ENCODE results near the gene MPC1L. TPM values are rescaled to one million over a fixed set of nuclear protein-coding genes. Genes with fewer than 3 reads are reported as not detected.

The MPC1L gene
- total and polyA plus RNA-seq, 2 of the 4 experiments (the other 2 are of a cell fraction): not detected

DNA sequence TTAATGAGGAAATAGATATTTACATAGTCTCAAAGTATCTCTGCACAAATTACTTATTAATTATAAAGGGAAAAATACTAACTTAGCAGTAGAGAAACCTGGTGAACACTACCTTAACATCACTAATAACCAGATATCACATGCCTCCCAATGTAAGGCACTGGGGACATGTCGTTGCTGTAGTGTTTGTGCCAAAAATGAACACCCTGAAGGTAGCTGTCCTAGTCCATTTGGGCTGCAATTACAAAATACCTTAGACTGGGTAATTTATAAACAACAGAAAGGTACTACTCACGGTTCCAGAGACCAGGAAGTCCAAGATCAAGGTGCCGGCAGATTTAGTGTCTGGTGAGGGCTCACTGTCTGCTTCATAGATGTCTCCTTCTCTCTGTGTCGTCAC lies 10.7 kb upstream of the MPC1L start:
- Histone ChIP-seq H4K5ac (ENCODE audit: low read depth, low read length) (no peak overlapping the region), H2AFZ (replicated peaks; ENCODE audit: low read length, poor library complexity) (no peak overlapping the region), H3K18ac (ENCODE audit: low read depth, low read length) (no peak overlapping the region), H2BK20ac (ENCODE audit: low read depth, low read length) (no peak overlapping the region), H3K9ac (ENCODE audit: low read depth, low read length) (no peak overlapping the region), H2BK120ac (ENCODE audit: low read depth, low read length) (no peak overlapping the region), H3K27me3 (ENCODE audit: control insufficient read depth, insufficient read depth, low read length) (peaks cover 2% of the 10 kb centered on the region; the same call in 1 of the 2 replicates), H3K56ac (ENCODE audit: extremely low read depth, insufficient read depth, low read length) (no peak overlapping the region), H3K36me3 (ENCODE audit: control insufficient read depth, insufficient read depth, low read length) (no peaks in the 10 kb centered on the region), H2AK5ac (ENCODE audit: low read depth, low read length) (no peak overlapping the region), H3K27ac (ENCODE audit: insufficient read depth, low read length) (no peak overlapping the region), H4K20me1 (ENCODE audit: insufficient read depth, low read length) (no peaks in the 10 kb centered on the region), H3K79me1 (ENCODE audit: low read depth in 1 of 2, low read length in 2 of 2) (no peaks in the 10 kb centered on the region), H2AK9ac (replicated peaks; ENCODE audit: low read depth, low read length, poor library complexity) (no peak overlapping the region), H2BK15ac (ENCODE audit: low read depth, low read length) (no peak overlapping the region), H3K4me1 (ENCODE audit: control insufficient read depth, insufficient read depth, low read length) (no peaks in the 10 kb centered on the region), H3K4me3 (ENCODE audit: insufficient read depth, low read depth, low read length) (no peak overlapping the region), H3K23ac (ENCODE audit: low read depth, low read length) (no peak overlapping the region), H3K9me3 (ENCODE audit: control insufficient read depth, insufficient read depth, low read length) (no peaks in the 10 kb centered on the region), H2BK5ac (ENCODE audit: low read depth, low read length, poor library complexity, severe bottlenecking) (no peak overlapping the region), H3K14ac (replicated peaks; ENCODE audit: low read depth, low read length) (no peak overlapping the region), H3K9me1 (ENCODE audit: insufficient read depth, low read length) (no peaks in the 10 kb centered on the region), H4K8ac (ENCODE audit: low read depth in 2 of 2, low read length in 2 of 2) (no peak overlapping the region), H4K91ac (ENCODE audit: insufficient read depth, low read depth, low read length) (no peak overlapping the region), H3K4ac (ENCODE audit: low read depth, low read length) (no peak overlapping the region), H3K4me2 (ENCODE audit: low read depth, low read length) (no peak overlapping the region)
- in situ Hi-C loops (cut with MboI; ENCODE audit: low sequenced_read_pairs): no loop called here
- TF ChIP-seq RAD21 (IDR thresholded peaks at IDR 0.05; ENCODE audit: low read length) (no peak), CHD1 (IDR thresholded peaks at IDR 0.05; ENCODE audit: low read depth, low read length) (no peak), MAFK (IDR thresholded peaks at IDR 0.05; ENCODE audit: low read depth, low read length) (no peak), BHLHE40 (IDR thresholded peaks at IDR 0.05; ENCODE audit: low read depth, low read length) (no peak), RFX5 (IDR thresholded peaks at IDR 0.05; ENCODE audit: low read depth, low read length) (no peak), NFE2L2 (IDR thresholded peaks at IDR 0.05; ENCODE audit: low read depth, low read length) (no peak), POLR2A (IDR thresholded peaks at IDR 0.05; ENCODE audit: low read depth, low read length) (no peak), MAZ (IDR thresholded peaks at IDR 0.05; ENCODE audit: borderline replicate concordance, low read depth, low read length) (no peak), CEBPB (IDR thresholded peaks at IDR 0.05; ENCODE audit: low read depth, low read length) (no peak), FOS (IDR thresholded peaks at IDR 0.05; ENCODE audit: low read depth, low read length) (no peak), RCOR1 (IDR thresholded peaks at IDR 0.05; ENCODE audit: insufficient replicate concordance, low read length) (no peak), MXI1 (IDR thresholded peaks at IDR 0.05; ENCODE audit: borderline replicate concordance, low read depth, low read length) (no peak), SMC3 (IDR thresholded peaks at IDR 0.05; ENCODE audit: low read depth, low read length) (no peak)
- TF ChIP-seq, protein P1, sequence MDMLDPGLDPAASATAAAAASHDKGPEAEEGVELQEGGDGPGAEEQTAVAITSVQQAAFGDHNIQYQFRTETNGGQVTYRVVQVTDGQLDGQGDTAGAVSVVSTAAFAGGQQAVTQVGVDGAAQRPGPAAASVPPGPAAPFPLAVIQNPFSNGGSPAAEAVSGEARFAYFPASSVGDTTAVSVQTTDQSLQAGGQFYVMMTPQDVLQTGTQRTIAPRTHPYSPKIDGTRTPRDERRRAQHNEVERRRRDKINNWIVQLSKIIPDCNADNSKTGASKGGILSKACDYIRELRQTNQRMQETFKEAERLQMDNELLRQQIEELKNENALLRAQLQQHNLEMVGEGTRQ (IDR thresholded peaks at IDR 0.05; ENCODE audit: low read depth, low read length): no peak
- TF ChIP-seq, protein P2, sequence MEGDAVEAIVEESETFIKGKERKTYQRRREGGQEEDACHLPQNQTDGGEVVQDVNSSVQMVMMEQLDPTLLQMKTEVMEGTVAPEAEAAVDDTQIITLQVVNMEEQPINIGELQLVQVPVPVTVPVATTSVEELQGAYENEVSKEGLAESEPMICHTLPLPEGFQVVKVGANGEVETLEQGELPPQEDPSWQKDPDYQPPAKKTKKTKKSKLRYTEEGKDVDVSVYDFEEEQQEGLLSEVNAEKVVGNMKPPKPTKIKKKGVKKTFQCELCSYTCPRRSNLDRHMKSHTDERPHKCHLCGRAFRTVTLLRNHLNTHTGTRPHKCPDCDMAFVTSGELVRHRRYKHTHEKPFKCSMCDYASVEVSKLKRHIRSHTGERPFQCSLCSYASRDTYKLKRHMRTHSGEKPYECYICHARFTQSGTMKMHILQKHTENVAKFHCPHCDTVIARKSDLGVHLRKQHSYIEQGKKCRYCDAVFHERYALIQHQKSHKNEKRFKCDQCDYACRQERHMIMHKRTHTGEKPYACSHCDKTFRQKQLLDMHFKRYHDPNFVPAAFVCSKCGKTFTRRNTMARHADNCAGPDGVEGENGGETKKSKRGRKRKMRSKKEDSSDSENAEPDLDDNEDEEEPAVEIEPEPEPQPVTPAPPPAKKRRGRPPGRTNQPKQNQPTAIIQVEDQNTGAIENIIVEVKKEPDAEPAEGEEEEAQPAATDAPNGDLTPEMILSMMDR (conservative IDR thresholded peaks at IDR 0.05; ENCODE audit: low read depth, low read length): no peak
- TF ChIP-seq, protein P3, sequence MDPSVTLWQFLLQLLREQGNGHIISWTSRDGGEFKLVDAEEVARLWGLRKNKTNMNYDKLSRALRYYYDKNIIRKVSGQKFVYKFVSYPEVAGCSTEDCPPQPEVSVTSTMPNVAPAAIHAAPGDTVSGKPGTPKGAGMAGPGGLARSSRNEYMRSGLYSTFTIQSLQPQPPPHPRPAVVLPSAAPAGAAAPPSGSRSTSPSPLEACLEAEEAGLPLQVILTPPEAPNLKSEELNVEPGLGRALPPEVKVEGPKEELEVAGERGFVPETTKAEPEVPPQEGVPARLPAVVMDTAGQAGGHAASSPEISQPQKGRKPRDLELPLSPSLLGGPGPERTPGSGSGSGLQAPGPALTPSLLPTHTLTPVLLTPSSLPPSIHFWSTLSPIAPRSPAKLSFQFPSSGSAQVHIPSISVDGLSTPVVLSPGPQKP (IDR thresholded peaks at IDR 0.05; ENCODE audit: borderline replicate concordance, low read depth, low read length): no peak
- BruUV-seq (replicated peaks): no TSS peak
- WGBS, 2 experiments (ENCODE audit: extremely low coverage in 2 of 2, insufficient read length in 1 of 2): 33% methylated on average over 1 of the region's 4 CpGs; no CpG with 5 or more reads in 1 of the 2 experiments
- ChIA-PET POLR2A (ENCODE audit: unreplicated experiment) (no interaction called here), CTCF (interaction anchor here (0.5 kb wide), 1 partner anchor 1119 kb away, joined by 3 read pairs; no protein-coding TSS in a partner anchor)
- ATAC-seq (ENCODE audit: low read depth) (no peak), DNase-seq (no peak)
- dilution Hi-C loops (cut with HindIII; ENCODE audit: low sequenced_read_pairs, unreplicated experiment): no loop called here
- intact Hi-C loops (cut with micrococcal nuclease): no loop called here

Data from IMR-90 (cell line).